Ascending aorta (tissue), 2 donors: Measurements from ENCODE around the gene FOXN3. TPM values are rescaled to one million over a fixed set of nuclear protein-coding genes. Genes with fewer than 3 reads are reported as not detected.
A peak's percentile ranks its signal among the peaks of the same experiment; 100 is the strongest.

Source experiments
- DNase-seq, 2 donors: peaks; one replicate each; pipeline ENCODE4 v3.0.0-alpha.2; 2019; ENCODE audit warnings: low spot score in 2 of 2
- H3K27ac ChIP-seq, 2 donors: fragments of 200-600 bp; sonication (generic); one replicate each; pipeline ENCODE4 v1.5.1; 2016 to 2017; ENCODE audit warnings: mild to moderate bottlenecking in 1 of 2
- H3K27me3 ChIP-seq: fragments of 200-600 bp; sonication (generic); one replicate; pipeline ENCODE4 v1.5.1; 2017
- H3K36me3 ChIP-seq, 2 donors: fragments of 200-600 bp; sonication (generic); one replicate each; pipeline ENCODE4 v1.5.1; 2016
- H3K4me1 ChIP-seq, 2 donors: fragments of 200-600 bp; sonication (generic); one replicate each; pipeline ENCODE4 v1.5.1; 2016 to 2017; ENCODE audit warnings: mild to moderate bottlenecking in 1 of 2
- H3K4me3 ChIP-seq, 2 donors: fragments of 200-600 bp; sonication (generic); one replicate each; pipeline ENCODE4 v1.5.1; 2016 to 2017; ENCODE audit warnings: mild to moderate bottlenecking in 1 of 2
- H3K9me3 ChIP-seq, 2 donors: fragments of 200-600 bp; sonication (generic); one replicate each; pipeline ENCODE4 v1.5.1; 2016
- intact Hi-C: fragments of 100-400 bp; cut with DNase I; formaldehyde crosslinking; loops from one replicate; pipeline ENCODE4 v1.15.1; 2023
- total RNA-seq: library from RNA; depleted of rRNA; stranded (reverse); fragments of >200 nt; gene quantifications from one replicate; pipeline ENCODE4 v1.1.0, GENCODE V29; 2016
- TF ChIP-seq, protein P1 (sequence below), 3 experiments: fragments of 200-600 bp in 2 of 3; fragments of 450-650 bp in 1 of 3; sonication (generic) in 2 of 3; IDR thresholded peaks; one replicate each; pipeline ENCODE4 v1.5.1; 2016 to 2019; ENCODE audit warnings: antibody characterized with exemption in 3 of 3, mild to moderate bottlenecking in 1 of 3, moderate library complexity in 1 of 3

FOXN3 gene
- total RNA-seq, 1 donor from 2014 or later, result 96.3 TPM

DNA sequence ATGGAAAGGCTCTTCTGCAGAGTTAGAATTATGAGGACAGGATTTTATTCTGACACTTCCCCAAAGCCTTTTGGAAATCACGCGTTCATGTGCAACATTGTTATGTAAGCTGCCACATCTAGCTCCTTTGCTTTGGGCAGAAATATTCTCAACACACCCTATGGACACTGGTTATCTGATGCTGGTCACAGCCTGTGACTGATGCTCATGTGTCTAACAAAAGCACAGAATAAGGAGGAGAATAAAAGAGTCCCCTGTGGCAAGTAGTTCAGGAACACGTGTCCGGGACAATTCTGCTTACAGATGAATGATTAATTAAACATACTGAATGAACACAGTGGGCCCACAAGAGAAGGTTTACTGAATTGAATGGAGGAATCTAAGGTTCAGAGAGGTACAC, 22.1 kb downstream of the FOXN3 start:
- Histone ChIP-seq H3K36me3 (no peaks in the 10 kb centered on the region), H3K27me3 (no peaks in the 10 kb centered on the region), H3K4me1 (peaks cover 2 to 28% of the 10 kb centered on the region in 2 donors), H3K9me3 (no peaks in the 10 kb centered on the region), H3K4me3 (no peak overlapping the region), H3K27ac (no peak overlapping the region)
- TF ChIP-seq, protein P1, sequence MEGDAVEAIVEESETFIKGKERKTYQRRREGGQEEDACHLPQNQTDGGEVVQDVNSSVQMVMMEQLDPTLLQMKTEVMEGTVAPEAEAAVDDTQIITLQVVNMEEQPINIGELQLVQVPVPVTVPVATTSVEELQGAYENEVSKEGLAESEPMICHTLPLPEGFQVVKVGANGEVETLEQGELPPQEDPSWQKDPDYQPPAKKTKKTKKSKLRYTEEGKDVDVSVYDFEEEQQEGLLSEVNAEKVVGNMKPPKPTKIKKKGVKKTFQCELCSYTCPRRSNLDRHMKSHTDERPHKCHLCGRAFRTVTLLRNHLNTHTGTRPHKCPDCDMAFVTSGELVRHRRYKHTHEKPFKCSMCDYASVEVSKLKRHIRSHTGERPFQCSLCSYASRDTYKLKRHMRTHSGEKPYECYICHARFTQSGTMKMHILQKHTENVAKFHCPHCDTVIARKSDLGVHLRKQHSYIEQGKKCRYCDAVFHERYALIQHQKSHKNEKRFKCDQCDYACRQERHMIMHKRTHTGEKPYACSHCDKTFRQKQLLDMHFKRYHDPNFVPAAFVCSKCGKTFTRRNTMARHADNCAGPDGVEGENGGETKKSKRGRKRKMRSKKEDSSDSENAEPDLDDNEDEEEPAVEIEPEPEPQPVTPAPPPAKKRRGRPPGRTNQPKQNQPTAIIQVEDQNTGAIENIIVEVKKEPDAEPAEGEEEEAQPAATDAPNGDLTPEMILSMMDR (IDR thresholded peaks at IDR 0.05), result no peak
- intact Hi-C loops, result no loop called here
- DNase-seq, result no peak

DNA sequence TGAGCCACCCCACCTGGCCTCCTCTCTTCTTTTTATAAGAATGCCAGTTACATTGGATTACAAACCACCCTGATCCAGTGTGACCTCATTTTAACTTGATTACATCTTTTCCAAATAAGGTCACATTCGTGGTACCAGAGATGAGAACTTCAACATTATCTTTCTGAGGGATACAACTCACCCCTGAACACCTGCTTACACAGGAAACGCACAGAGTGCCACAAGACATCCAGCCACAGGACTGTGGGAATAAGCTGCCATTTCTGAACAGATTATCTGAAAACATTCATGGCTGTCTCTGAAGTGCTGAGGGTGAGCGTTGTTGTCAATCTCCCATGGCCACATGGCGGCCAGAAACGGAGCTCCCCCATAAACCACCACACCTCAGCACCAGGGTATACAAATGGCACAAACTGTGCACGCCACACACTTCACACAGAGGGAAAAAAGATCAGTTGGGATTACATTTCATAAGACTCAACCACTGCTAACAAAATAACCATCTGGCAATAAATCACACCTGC, 23.7 kb downstream of the FOXN3 start:
- intact Hi-C loops, result no loop called here
- no peak for DNase-seq
- H3K36me3 ChIP-seq, result no peaks in the 10 kb centered on the region
- peaks cover 6 to 26% of the 10 kb centered on the region in 2 donors for H3K4me1 ChIP-seq
- no peaks in the 10 kb centered on the region for H3K27me3 ChIP-seq
- H3K4me3 ChIP-seq, result no peak overlapping the region
- no peak overlapping the region for H3K27ac ChIP-seq
- TF ChIP-seq, protein P1 (IDR thresholded peaks at IDR 0.05), result no peak
- no peaks in the 10 kb centered on the region for H3K9me3 ChIP-seq

DNA sequence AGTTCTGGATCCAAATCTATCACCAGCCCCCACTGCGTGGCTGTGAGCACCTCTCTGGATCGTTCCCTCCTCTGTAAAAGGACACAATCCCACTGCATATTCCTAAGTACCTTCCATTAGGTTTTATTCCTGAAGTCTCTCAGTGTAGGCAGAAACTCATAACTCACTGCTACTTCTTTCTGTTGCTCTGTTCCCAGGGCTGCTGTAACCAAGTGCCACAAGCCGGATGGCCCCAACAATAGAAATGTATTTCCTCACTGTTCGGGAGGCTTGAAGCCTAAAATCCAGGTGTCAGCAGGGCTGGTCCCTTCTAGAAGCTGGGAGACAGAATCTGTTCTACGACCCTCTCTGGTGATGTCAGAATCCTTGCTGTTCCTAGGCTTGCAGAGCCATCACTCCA, 24.9 kb downstream of the FOXN3 start:
- H3K27me3 ChIP-seq, result no peaks in the 10 kb centered on the region
- peaks cover 6 to 26% of the 10 kb centered on the region in 2 donors for H3K4me1 ChIP-seq
- no peaks in the 10 kb centered on the region for H3K9me3 ChIP-seq
- TF ChIP-seq, protein P1 (IDR thresholded peaks at IDR 0.05), result no peak
- H3K4me3 ChIP-seq, result no peak overlapping the region
- no peak overlapping the region for H3K27ac ChIP-seq
- no peaks in the 10 kb centered on the region for H3K36me3 ChIP-seq
- intact Hi-C loops, result no loop called here
- no peak for DNase-seq

DNA sequence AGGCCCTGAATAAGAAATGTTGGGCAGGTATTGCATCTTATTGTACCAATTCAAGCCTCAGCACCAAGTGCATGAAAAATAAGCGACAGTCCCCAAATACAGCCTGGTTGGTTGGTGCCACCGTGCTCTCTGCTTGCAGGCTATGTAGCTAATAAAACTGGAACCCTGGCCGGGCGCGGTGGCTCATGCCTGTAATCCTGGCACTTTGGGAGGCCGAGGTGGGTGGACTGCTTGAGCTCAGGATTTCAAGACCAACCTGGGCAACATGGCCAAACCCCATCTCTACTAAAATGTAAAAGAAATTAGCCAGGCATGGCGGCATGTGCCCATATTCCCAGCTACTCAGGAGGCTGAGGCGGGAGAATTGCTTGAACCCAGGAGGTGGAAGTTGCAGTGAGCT, 25.5 kb downstream of the FOXN3 start:
- Histone ChIP-seq H3K27me3 (no peaks in the 10 kb centered on the region), H3K27ac (no peak overlapping the region), H3K4me3 (no peak overlapping the region), H3K36me3 (no peaks in the 10 kb centered on the region), H3K9me3 (no peaks in the 10 kb centered on the region), H3K4me1 (peaks cover 6 to 26% of the 10 kb centered on the region in 2 donors)
- TF ChIP-seq, protein P1 (IDR thresholded peaks at IDR 0.05), result no peak
- intact Hi-C loops, result no loop called here
- DNase-seq, result no peak

DNA sequence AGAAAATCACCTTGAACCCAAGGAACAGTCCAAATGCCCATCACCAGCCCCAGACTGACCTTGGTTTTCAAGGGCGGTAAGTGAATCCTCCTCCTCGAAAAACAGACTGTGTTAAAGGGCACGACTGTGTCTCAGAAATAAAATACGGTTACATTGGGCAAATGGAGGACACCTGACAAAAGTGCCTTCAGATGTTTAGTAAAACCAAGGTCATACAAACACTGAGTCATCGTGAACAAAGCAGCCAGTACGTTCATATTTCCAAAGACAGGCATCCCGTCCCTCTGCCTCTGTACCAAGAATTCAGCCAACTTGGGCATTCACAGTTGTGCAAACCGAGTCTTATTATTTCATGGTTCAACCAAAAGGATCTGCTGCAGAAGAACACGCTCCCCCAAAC, 25.9 kb downstream of the FOXN3 start:
- TF ChIP-seq, protein P1 (IDR thresholded peaks at IDR 0.05), result no peak
- Histone ChIP-seq H3K9me3 (no peaks in the 10 kb centered on the region), H3K27me3 (no peaks in the 10 kb centered on the region), H3K4me3 (no peak overlapping the region), H3K36me3 (no peaks in the 10 kb centered on the region), H3K27ac (no peak overlapping the region), H3K4me1 (peaks cover 6 to 28% of the 10 kb centered on the region in 2 donors)
- DNase-seq, result no peak
- intact Hi-C loops, result no loop called here

DNA sequence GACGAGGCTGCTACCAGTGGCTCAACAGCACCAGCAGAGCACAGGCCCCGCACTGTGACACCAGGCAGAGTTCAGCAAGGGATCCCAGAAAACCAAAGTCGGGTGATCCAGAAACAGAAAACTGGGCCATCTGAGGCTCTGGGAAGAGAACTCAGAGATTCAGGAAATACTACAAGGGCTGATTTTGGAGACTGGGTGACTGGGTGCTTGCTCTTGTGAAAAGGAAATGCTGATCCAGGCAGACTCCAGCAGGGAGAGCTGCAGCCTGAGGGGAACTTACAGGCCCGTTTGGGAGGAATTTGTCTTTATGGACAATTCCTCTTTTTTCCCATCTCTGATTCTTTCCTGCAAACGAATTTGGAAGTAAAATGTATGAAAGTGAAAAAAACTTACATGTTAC, 28.2 kb downstream of the FOXN3 start:
- DNase-seq, result peak in 1 of 2 donors; percentile 55
- intact Hi-C loops, result no loop called here
- no peaks in the 10 kb centered on the region for H3K36me3 ChIP-seq
- no peaks in the 10 kb centered on the region for H3K27me3 ChIP-seq
- no peaks in the 10 kb centered on the region for H3K9me3 ChIP-seq
- H3K4me1 ChIP-seq, result peaks cover 6 to 29% of the 10 kb centered on the region in 2 donors
- TF ChIP-seq, protein P1 (IDR thresholded peaks at IDR 0.05), result peak in 1 of 3 experiments; percentile 39
- H3K4me3 ChIP-seq, result no peak overlapping the region
- H3K27ac ChIP-seq, result peak overlapping the region in 1 of 2 donors; percentile 35
